ENCODE data around the gene RHOT1.
"Not testable (repeated sequence)": the region's sequence is repeated elsewhere in the genome, so short reads cannot be mapped to it uniquely, and the experiment has no call there.

Gene RHOT1

GRCh38 chr17:32227910-32228309, 85.6 kb downstream of the RHOT1 start:
- no peak for DNase-seq (ENCODE audit: low spot score)

DNA sequence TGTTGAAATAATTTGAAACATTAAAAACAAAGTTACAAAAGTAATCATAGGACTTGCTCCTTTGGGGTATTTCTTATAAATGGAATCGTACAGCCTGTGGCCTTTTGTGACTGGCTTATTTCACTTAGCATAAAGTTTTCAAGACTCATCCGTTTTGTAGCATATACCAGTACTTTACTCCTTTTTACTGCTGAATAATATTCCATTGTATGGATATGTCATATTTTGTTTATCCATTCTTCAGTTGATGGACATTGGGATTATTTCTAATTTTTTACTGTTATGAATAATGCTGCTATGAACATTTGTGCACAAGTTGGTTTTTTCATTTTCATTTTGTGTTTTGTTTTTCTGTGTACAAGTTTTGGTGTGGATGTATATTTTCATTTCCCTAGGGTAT, 93.3 kb downstream of the RHOT1 start:
- no peak for DNase-seq (ENCODE audit: low spot score)

DNA sequence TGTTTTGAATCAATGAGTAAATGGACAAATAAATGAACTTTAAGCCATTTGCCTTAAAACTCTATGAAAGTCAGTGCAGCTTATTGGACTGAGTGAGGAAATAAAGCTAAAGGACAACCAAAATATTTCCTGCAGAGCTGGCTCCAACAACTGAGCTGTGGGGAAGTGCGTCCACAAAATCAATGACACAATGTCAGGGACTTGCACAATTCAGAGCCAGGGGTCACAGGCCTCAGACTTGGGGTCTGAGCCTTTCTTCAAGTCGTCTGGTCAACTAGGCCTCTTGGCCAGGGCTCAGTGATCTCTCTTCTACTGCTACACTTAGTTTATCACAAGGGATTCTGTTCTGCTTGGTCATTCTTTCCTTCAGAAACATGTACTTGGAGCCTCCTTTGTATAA, 97.2 kb downstream of the RHOT1 start:
- DNase-seq (ENCODE audit: low spot score), result no peak

DNA sequence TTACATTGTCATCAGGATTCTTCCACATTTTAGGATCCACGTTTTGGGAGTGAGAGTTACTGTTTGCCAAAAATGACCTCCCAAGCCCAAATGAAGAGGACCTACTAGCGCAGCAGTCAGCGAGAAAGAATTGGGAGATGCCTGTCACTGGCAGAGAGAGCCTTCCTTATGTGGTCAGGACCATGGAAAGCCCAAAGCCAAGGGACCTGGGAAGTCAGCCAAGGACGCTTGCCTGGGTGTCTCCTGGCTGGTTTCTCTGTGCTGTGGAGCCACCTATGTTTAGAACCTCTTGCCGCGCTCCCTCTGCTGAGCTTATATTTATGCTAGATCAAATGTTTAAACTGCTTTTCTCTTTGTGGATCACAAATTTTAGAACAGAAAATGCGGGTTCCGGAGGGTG, 98.4 kb downstream of the RHOT1 start:
- no peak for DNase-seq (ENCODE audit: low spot score)

DNA sequence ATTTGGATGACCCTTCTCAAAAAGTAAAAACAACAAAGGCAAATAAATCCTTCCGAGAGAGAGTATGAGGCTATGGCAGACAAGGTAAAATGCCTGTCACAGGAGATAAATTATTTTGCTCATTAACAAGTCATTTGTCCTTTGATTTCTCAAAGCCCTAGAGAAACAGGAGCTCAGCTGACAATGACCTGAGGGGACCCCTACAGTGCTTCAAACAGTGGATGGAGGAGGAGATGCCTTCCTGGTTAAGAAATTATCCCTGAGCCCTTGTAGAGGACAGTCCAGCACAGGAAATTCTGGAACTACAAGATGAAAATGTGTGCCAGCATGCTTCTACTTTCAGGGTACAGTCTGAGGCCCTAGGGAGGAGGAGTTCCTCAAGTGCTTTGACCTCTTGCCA, 99.3 kb downstream of the RHOT1 start:
- DNase-seq (ENCODE audit: low spot score), result no peak

DNA sequence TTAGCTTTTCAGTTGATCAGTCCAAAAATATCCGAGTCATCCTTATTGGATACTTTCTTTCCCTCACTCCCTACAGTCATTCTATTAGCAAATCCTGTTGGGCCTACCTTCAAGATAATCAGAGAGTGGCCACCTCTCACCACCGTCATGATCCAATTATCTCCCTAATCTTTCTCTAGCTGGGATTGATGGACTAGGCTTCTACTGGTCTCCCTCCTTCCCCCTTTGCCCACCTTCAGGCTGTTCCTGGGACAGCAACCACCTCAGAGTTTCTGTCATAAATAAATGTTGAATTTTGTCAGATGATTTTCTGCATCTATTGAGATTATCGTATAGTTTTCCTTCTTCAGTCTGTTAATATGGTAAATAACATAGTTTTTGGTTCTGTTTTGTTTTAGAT, 107.2 kb downstream of the RHOT1 start:
- no peak for DNase-seq (ENCODE audit: low spot score)

GRCh38 chr17:32253117-32253611, 110.9 kb downstream of the RHOT1 start:
- DNase-seq (ENCODE audit: low spot score), result peak; percentile 85

DNA sequence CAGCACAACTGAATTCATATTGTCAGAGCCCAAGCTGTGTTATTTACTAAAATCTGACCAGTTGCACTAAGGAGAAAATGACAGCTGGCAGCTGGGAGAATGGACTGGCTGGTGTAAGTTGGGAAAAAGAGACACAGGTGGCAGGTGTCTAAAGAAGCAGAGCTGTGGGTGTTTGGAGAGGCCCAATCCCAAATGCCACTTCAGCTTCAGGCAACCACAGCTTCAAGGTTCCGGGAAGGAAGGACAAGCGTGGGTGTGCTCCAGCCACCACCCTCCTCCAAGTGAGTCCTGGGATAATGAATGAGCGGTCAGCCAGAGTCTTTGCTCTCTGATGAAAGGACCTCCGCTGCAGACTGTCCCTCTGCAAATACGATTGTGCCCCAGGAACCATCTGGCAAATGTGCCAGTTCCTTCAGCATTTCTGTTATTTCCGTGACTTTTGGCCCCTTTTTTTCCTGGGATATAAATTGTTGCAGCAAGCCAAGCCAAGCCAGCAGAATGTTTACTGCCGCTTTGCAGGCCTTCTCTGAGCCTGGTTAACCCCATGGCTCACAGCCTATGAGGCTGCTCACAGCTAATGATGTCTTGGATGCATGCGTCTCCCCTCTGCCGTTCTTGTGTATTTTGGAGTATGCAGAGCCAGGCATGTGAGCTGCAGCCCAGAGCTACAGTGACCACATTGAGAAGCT, 113.9 kb downstream of the RHOT1 start:
- DNase-seq (ENCODE audit: low spot score), result no peak

DNA sequence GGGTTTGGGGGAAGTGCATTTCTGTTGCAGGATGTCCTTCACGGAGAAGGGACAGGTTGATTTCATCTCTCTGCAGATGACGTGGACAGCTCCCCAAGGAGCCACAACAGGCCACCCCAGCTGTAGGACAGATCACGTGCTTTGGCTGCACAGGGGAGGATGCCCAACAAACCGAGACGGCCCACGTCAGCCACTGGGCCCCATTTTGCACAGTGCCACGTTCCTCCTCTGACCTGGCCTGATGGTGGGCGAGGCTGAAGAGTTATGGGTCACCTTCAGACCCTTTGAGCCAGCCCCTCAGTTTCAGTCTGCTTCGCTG, 114.4 kb downstream of the RHOT1 start:
- DNase-seq (ENCODE audit: low spot score), result no peak

DNA sequence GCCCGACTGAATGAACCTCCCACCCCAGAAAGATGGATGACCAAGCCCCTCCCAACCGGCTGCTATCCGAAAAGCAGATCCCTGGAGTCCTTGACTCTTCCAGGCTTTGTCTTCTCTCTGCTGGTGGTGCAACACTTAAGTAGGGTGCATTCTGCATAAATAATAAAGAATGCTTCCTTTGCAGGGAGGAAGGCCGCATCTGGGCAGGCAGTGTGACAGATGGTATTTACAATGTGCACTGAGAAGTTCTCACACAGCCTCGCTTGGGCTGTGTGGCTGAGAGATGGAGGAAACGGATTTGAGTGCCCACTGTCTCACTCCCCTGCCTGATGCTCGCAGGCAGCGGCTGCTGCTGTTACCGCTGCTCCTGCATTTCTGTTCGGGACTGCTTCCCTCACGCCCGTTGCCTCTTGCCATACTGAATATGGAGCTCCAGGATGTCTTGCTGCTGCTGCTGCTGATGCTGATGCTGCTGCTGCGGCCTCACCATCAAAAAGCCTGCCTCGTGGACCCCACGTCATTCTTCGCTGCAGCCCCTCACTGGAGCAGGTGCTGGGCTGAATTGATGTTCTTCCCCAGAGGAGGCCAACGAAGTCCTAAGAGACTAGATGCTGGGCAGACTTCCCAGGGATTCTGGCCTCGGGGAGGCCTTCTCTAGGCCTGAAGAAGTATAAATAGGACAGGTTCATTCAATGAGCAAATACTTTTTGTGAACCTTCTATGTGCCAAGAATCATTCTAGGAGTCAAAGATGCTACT, 116.3 kb downstream of the RHOT1 start:
- no peak for DNase-seq (ENCODE audit: low spot score)

DNA sequence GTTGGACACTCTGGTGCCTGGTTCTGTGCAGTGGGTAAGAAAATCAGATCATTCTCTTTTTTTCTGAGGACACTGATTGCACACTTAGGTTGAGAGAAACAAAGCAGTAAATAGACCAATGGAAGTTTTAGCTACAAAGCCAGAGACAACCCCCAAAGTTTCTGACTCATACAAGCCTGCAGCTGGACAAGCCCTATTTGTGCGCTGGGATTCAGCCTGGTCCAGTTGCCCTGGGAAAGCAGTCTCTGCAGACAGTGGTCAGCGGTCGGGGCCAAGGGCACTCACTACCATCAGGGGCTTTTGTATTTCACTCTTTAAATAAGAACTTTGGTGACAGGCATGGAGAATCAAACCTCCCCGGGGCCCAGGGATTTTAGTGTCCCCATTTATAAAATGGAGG, 117.3 kb downstream of the RHOT1 start:
- peak; percentile 69 for DNase-seq (ENCODE audit: low spot score)

DNA sequence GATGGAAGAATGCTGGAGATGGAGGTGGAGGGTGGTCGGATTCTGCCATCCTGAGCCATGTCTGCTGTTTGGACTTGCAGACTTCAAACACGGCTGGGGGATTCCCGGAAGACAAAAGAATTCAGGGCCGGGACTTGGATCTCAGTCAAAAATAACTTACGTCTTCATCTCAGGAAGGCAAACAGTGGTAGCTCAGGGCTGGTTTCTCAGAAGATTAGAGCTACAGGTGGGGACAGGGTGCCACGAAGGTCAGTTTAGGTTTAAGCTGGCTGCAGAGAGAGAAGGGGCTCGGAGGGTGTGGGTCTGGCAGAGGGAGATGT, 119.1 kb downstream of the RHOT1 start:
- no peak for DNase-seq (ENCODE audit: low spot score)

- DNase-seq (ENCODE audit: low spot score), result no peak
Observed at GRCh38 chr17:32261936-32262510, 119.7 kb downstream of the RHOT1 start.

DNA sequence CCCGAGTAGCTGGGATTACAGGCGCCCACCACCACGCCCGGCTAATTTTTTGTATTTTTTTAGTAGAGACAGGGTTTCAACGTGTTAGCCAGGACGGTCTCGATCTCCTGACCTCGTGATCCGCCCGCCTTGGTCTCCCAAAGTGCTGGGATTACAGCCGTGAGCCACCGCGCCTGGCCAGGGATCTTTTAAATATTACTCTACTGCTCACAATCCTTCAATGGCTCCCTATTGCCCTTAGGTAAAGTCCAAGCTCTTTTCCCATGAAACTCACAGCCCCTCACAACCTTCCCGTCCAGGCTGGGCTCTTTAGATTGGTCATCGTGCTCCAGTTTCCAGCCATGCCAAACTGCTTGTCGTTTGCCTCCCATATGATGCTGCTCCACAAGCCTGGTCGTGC, 121.2 kb downstream of the RHOT1 start:
- not testable (repeated sequence) for DNase-seq (ENCODE audit: low spot score)

GRCh38 chr17:32264140-32264799, 122.0 kb downstream of the RHOT1 start:
- DNase-seq (ENCODE audit: low spot score), result peak; percentile 52

DNA sequence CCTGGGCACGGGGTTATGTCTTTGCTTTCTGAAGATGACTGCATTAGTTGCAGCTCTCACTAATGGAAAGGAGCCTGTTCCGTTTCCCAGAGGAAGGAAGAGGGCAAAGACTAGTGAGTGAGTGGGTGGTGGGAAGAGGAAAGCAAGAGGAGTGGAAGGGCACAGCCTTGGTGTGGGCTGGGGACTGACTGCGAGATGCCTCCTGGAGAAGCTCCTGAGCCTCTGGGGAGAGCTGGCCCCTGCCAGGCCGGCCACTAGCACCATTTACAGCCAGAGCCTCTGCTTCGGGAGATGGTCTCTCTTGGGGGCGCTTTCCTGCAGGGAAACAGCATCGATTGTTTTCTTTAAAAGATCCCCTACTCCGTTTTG, 122.5 kb downstream of the RHOT1 start:
- DNase-seq (ENCODE audit: low spot score), result no peak

DNA sequence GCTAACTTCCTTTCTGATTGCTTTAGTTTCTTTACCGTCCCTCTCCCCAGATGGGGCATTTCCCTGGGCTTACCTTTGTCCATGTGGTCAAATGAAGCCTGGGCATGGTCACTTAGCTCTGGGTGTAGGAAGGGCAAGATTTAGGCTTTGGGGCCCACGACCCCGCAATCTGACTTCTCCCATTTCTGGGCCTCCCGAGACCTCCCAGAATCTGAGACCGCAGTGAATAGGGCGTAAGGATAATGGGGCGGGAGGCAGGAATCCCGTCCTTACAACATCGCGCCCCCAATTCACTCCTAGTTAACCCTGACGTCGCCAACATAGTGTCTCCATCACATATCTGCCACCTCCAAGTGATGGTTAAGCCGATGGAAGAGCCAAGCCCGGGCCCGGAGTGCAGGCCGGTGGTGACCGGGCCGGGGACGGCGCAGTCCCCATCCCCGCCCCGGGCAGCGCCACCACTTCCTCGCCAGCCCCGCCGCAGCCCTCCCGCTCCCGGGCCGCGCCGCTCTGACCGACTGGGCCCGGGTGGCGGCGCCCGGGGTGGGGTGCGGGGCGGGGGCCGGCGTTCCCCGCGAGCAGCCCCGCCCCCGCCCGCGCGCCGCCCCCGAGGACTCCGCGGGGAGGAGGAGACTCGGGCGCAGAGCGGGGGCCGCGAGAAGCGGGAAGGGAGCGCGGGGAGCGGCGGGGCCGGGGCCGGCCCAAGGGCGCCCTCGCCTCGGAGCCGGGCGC, 123.1 kb downstream of the RHOT1 start, which contains the start of gene RHBDL3:
Gene RHBDL3 (plus strand): TSS at position 641 of the 732 bp plus-strand sequence. CDS start 358 bp downstream, outside the sequence.
- no peak for DNase-seq (ENCODE audit: low spot score)

- no peak for DNase-seq (ENCODE audit: low spot score)
Observed at GRCh38 chr17:32266051-32266388, 123.7 kb downstream of the RHOT1 start.

- DNase-seq (ENCODE audit: low spot score), result no peak
Observed at GRCh38 chr17:32266389-32267301, 124.3 kb downstream of the RHOT1 start.

DNA sequence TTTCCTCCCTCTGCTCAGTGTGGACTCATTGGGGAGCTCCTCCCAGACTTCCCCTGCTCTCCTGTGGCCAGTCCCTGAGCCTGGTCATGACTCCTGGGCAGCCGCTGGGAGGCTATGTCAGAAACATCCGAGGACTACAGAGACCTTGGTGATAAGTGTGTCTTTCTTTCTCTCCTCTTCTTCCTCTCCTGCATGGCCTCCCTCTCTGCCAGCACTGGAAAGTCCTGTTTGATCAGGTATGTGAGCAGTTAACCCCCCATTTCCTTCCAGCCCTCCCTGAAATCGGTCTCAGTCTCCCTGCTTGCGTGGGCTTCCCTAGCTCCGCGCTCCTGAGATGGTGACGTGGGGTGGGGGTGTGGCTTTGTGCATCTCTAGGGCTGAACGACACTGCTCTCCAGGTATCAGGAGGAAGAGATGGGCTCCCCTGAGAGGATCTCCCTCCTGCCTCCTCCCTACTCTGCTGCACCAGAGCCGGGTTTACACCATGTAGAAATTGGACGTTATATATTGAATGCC, 125.4 kb downstream of the RHOT1 start:
- DNase-seq (ENCODE audit: low spot score), result no peak

DNA sequence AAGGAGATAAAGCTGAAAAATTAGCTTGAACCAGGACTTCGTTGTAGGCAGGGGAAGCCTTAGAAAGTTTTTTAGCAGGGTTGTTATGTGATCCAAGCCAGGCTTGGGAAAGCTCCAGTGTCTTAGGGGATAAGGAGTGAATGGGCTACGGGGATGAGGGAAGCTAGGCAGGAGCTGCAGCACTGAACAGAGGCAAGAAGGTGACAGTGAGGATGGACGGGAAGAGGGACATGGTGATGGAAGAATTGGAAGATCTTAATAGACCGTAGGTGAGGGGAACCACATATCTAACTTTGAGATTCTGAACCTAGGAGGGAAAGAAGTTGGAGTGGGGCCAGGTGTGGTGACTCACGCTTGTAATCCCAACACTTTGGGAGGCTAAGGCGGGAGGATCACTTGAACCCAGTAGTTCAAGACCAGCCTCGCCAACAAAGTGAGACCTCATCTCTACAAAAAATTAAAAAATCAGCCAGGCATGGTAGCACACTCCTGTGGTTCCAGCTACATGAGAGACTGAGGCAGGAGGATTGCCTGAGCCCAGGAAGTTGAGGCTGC, 126.5 kb downstream of the RHOT1 start:
- no peak for DNase-seq (ENCODE audit: low spot score)
